AG04450 (cell line): Measurements from ENCODE around the gene GNAL. TPM values are rescaled to one million over a fixed set of nuclear protein-coding genes. Genes with fewer than 3 reads are reported as not detected.

Source experiments
- CTCF ChIA-PET: fragments of 300-600, 350-600 bp; formaldehyde crosslinking; extraction: SDS; loops from one replicate; lab custom pipeline; 2022; ENCODE audit warnings: antibody characterized with exemption, inconsistent platforms; lab: Charles Lee
- POLR2A ChIA-PET: fragments of 350-600 bp; formaldehyde crosslinking; extraction: SDS; loops from one replicate; lab custom pipeline; 2021; ENCODE audit warnings: antibody characterized with exemption, inconsistent platforms; lab: Yijun Ruan, JAX
- DNase-seq: peaks from one replicate; pipeline ENCODE4 v3.0.0-alpha.2; 2011; ENCODE audit warnings: low read depth, low spot score
- H3K27ac ChIP-seq: one replicate; pipeline ENCODE4 v1.5.1; 2012; ENCODE audit warnings: low read depth, low read length, control low read depth
- H3K27me3 ChIP-seq: one replicate; pipeline ENCODE4 v1.6.0; 2012; ENCODE audit warnings: low read length; ENCODE audit not compliant: control insufficient read depth, insufficient read depth
- H3K4me3 ChIP-seq: 2 replicates; pipeline ENCODE4 v1.5.1; 2011; ENCODE audit warnings: mild to moderate bottlenecking, low read depth, low read length, control low read depth
- H3K9me3 ChIP-seq: 2 replicates; pipeline ENCODE4 v1.5.1; 2012; ENCODE audit warnings: low read length; ENCODE audit not compliant: control insufficient read depth, insufficient read depth
- CTCF ChIP-seq: IDR thresholded peaks from 2 replicates; pipeline ENCODE4 v1.5.1; 2011; ENCODE audit warnings: low read depth, low read length, control low read depth, inconsistent platforms
- polyA plus RNA-seq: library from polyadenylated mRNA; depleted of rRNA; stranded (reverse); fragments of >200 nt; gene quantifications from 2 replicates; pipeline ENCODE4 v1.2.3, GENCODE V29; 2011

Gene GNAL
- polyA plus RNA-seq, 1 experiment: 0.51 TPM

GRCh38 chr18:11899063-11899462, 210.0 kb downstream of the GNAL start:
- TF ChIP-seq CTCF: no peak
- ChIA-PET CTCF (interaction anchor here (1.5 kb wide), 1 partner anchor 39 kb away, joined by 6 read pairs; no protein-coding TSS in a partner anchor), POLR2A (no interaction called here)
- Histone ChIP-seq H3K27me3 (no peaks in the 10 kb centered on the region), H3K27ac (no peak overlapping the region), H3K4me3 (no peak overlapping the region), H3K9me3 (no peaks in the 10 kb centered on the region)
- DNase-seq: no peak

GRCh38 chr18:11901826-11902438, 212.9 kb downstream of the GNAL start:
- no peak for TF ChIP-seq CTCF
- POLR2A ChIA-PET: no interaction called here
- H3K9me3 ChIP-seq: no peaks in the 10 kb centered on the region
- H3K27ac ChIP-seq: no peak overlapping the region
- H3K27me3 ChIP-seq: no peaks in the 10 kb centered on the region
- CTCF ChIA-PET: interaction anchor here (1.0 kb wide), 1 partner anchor 37 kb away, joined by 3 read pairs; no protein-coding TSS in a partner anchor
- no peak for DNase-seq
- H3K4me3 ChIP-seq: no peak overlapping the region

- no peak overlapping the region for H3K27ac ChIP-seq
- POLR2A ChIA-PET: no interaction called here
- no peak for DNase-seq
- no peaks in the 10 kb centered on the region for H3K27me3 ChIP-seq
- CTCF ChIA-PET: interaction anchor here (1.0 kb wide), 1 partner anchor 36 kb away, joined by 3 read pairs; no protein-coding TSS in a partner anchor
- H3K4me3 ChIP-seq: no peak overlapping the region
- no peaks in the 10 kb centered on the region for H3K9me3 ChIP-seq
- no peak for TF ChIP-seq CTCF
Observed at GRCh38 chr18:11902522-11903292, 213.6 kb downstream of the GNAL start.

GRCh38 chr18:11905613-11906012, 216.5 kb downstream of the GNAL start:
- Histone ChIP-seq H3K27me3 (no peaks in the 10 kb centered on the region), H3K27ac (no peak overlapping the region), H3K4me3 (no peak overlapping the region), H3K9me3 (no peaks in the 10 kb centered on the region; the same call in 1 of the 2 replicates)
- TF ChIP-seq CTCF: no peak
- ChIA-PET POLR2A (no interaction called here), CTCF (interaction anchor here (0.6 to 1.6 kb wide), 2 partner anchors 95 to 173 kb away, joined by 3 to 4 read pairs; no protein-coding TSS in a partner anchor)
- DNase-seq: no peak
